Stomach smooth muscle (tissue), 2 donors: ENCODE measurements around the gene ANGEL2.

Source experiments
- H3K27ac ChIP-seq: one replicate; pipeline ENCODE4 v1.7.0; 2013; ENCODE audit warnings: mild to moderate bottlenecking, low read length, inconsistent platforms
- H3K27me3 ChIP-seq, 2 donors: one replicate each; pipeline ENCODE4 v1.7.0; 2013; ENCODE audit warnings: low read length in 2 of 2; ENCODE audit not compliant: insufficient read depth in 2 of 2, control insufficient read depth in 1 of 2
- H3K36me3 ChIP-seq, 2 donors: one replicate each; pipeline ENCODE4 v1.7.0; 2013; ENCODE audit warnings: low read length in 2 of 2; ENCODE audit not compliant: control insufficient read depth in 2 of 2, insufficient read depth in 2 of 2
- H3K4me1 ChIP-seq: one replicate; pipeline ENCODE4 v1.7.0; 2013; ENCODE audit warnings: low read length; ENCODE audit not compliant: control insufficient read depth, insufficient read depth
- H3K4me3 ChIP-seq, 2 donors: one replicate each; pipeline ENCODE4 v1.7.0; 2013; ENCODE audit warnings: low read length in 2 of 2
- H3K9ac ChIP-seq, 2 donors: one replicate each; pipeline ENCODE4 v1.7.0; 2013; ENCODE audit warnings: low read length in 2 of 2, mild to moderate bottlenecking in 1 of 2
- H3K9me3 ChIP-seq, 2 donors: one replicate each; pipeline ENCODE4 v1.7.0; 2013; ENCODE audit warnings: low read length in 2 of 2; ENCODE audit not compliant: control insufficient read depth in 2 of 2
- donor health status: healthy.
- donor health status: Pancreatic carcinoma.

The ANGEL2 gene

GRCh38 chr1:212962509-212962908 lies 53.2 kb downstream of the ANGEL2 start:
- H3K36me3 ChIP-seq = no peaks in the 10 kb centered on the region
- H3K27ac ChIP-seq = no peak overlapping the region
- no peaks in the 10 kb centered on the region for H3K4me1 ChIP-seq
- no peak overlapping the region for H3K9ac ChIP-seq
- peaks cover 0 to 6% of the 10 kb centered on the region in 2 donors for H3K27me3 ChIP-seq
- no peak overlapping the region for H3K4me3 ChIP-seq
- H3K9me3 ChIP-seq = no peaks in the 10 kb centered on the region

GRCh38 chr1:212960932-212961331 lies 54.7 kb downstream of the ANGEL2 start:
- no peak overlapping the region for H3K27ac ChIP-seq
- peaks cover 0 to 2% of the 10 kb centered on the region in 2 donors for H3K27me3 ChIP-seq
- no peaks in the 10 kb centered on the region for H3K36me3 ChIP-seq

GRCh38 chr1:212959266-212960220 lies 56.1 kb downstream of the ANGEL2 start:
- Histone ChIP-seq H3K4me3 (no peak overlapping the region), H3K27me3 (peaks cover 0 to 2% of the 10 kb centered on the region in 2 donors)

More at GRCh38 chr1:212960932-212961331, 54.7 kb downstream of the ANGEL2 start:
- Histone ChIP-seq H3K9me3 (no peaks in the 10 kb centered on the region), H3K9ac (no peak overlapping the region), H3K4me3 (no peak overlapping the region), H3K4me1 (peaks cover 2% of the 10 kb centered on the region)

GRCh38 chr1:212958175-212958574 lies 57.5 kb downstream of the ANGEL2 start:
- H3K27me3 ChIP-seq = peaks cover 0 to 2% of the 10 kb centered on the region in 2 donors
- peaks cover 2% of the 10 kb centered on the region for H3K4me1 ChIP-seq
- H3K27ac ChIP-seq = no peak overlapping the region
- no peak overlapping the region for H3K9ac ChIP-seq
- no peaks in the 10 kb centered on the region for H3K9me3 ChIP-seq
- no peaks in the 10 kb centered on the region for H3K36me3 ChIP-seq
- H3K4me3 ChIP-seq = no peak overlapping the region

More at GRCh38 chr1:212959266-212960220, 56.1 kb downstream of the ANGEL2 start:
- H3K9me3 ChIP-seq = no peaks in the 10 kb centered on the region
- no peak overlapping the region for H3K9ac ChIP-seq
- H3K4me1 ChIP-seq = peaks cover 2% of the 10 kb centered on the region
- H3K27ac ChIP-seq = no peak overlapping the region
- no peaks in the 10 kb centered on the region for H3K36me3 ChIP-seq

GRCh38 chr1:212957546-212957945 lies 58.1 kb downstream of the ANGEL2 start:
- Histone ChIP-seq H3K9ac (no peak overlapping the region), H3K4me3 (no peak overlapping the region), H3K36me3 (no peaks in the 10 kb centered on the region), H3K27ac (no peak overlapping the region), H3K4me1 (peaks cover 2% of the 10 kb centered on the region), H3K27me3 (peaks cover 0 to 2% of the 10 kb centered on the region in 2 donors), H3K9me3 (no peaks in the 10 kb centered on the region)

- no peak overlapping the region for H3K9ac ChIP-seq
- H3K27me3 ChIP-seq = peaks cover 5 to 6% of the 10 kb centered on the region in 2 donors
- no peak overlapping the region for H3K4me3 ChIP-seq
- peaks cover 12% of the 10 kb centered on the region for H3K4me1 ChIP-seq
- H3K9me3 ChIP-seq = no peaks in the 10 kb centered on the region
- H3K36me3 ChIP-seq = no peaks in the 10 kb centered on the region
- no peak overlapping the region for H3K27ac ChIP-seq
Measured at GRCh38 chr1:212955961-212956620, 59.6 kb downstream of the ANGEL2 start.

GRCh38 chr1:212955098-212955497 lies 60.6 kb downstream of the ANGEL2 start:
- H3K4me1 ChIP-seq = peaks cover 19% of the 10 kb centered on the region
- peaks cover 6 to 10% of the 10 kb centered on the region in 2 donors for H3K27me3 ChIP-seq
- H3K9ac ChIP-seq = no peak overlapping the region
- H3K4me3 ChIP-seq = no peak overlapping the region
- no peaks in the 10 kb centered on the region for H3K9me3 ChIP-seq
- no peaks in the 10 kb centered on the region for H3K36me3 ChIP-seq
- no peak overlapping the region for H3K27ac ChIP-seq

- H3K9me3 ChIP-seq = no peaks in the 10 kb centered on the region
- H3K36me3 ChIP-seq = no peaks in the 10 kb centered on the region
- peaks cover 25% of the 10 kb centered on the region for H3K4me1 ChIP-seq
- H3K27ac ChIP-seq = no peak overlapping the region
- peaks cover 8 to 16% of the 10 kb centered on the region in 2 donors for H3K27me3 ChIP-seq
- no peak overlapping the region for H3K9ac ChIP-seq
- no peak overlapping the region for H3K4me3 ChIP-seq
Measured at GRCh38 chr1:212954514-212954913, 61.2 kb downstream of the ANGEL2 start.

GRCh38 chr1:212953321-212953720 lies 62.3 kb downstream of the ANGEL2 start:
- Histone ChIP-seq H3K9ac (no peak overlapping the region), H3K4me3 (no peak overlapping the region), H3K9me3 (no peaks in the 10 kb centered on the region), H3K27ac (no peak overlapping the region), H3K4me1 (peaks cover 26% of the 10 kb centered on the region), H3K27me3 (peaks cover 9 to 17% of the 10 kb centered on the region in 2 donors), H3K36me3 (no peaks in the 10 kb centered on the region)

GRCh38 chr1:212952641-212952976 lies 63.1 kb downstream of the ANGEL2 start:
- Histone ChIP-seq H3K4me1 (peaks cover 26% of the 10 kb centered on the region), H3K9me3 (no peaks in the 10 kb centered on the region), H3K27ac (no peak overlapping the region), H3K27me3 (peaks cover 7 to 17% of the 10 kb centered on the region in 2 donors), H3K36me3 (no peaks in the 10 kb centered on the region), H3K9ac (no peak overlapping the region), H3K4me3 (peak overlapping the region in 1 of 2 donors; percentile 15)
